Thyroid gland (tissue), 4 donors: ENCODE measurements around the gene CENPN.

ENCODE experiments used
- CTCF ChIP-seq, 6 experiments: fragments of 200-600 bp in 3 of 6; fragments of 450-650 bp in 3 of 6; sonication (generic) in 3 of 6; IDR thresholded peaks; one replicate each; pipeline ENCODE4 v1.5.1; 2016 to 2019; ENCODE audit warnings: antibody characterized with exemption in 6 of 6, mild to moderate bottlenecking in 2 of 6, inconsistent platforms in 1 of 6, moderate library complexity in 1 of 6
- POLR2A ChIP-seq, 2 donors: fragments of 450-650 bp; IDR thresholded peaks; one replicate each; pipeline ENCODE4 v1.6.1; 2017; ENCODE audit warnings: antibody characterized with exemption in 2 of 2, mild to moderate bottlenecking in 2 of 2, moderate library complexity in 1 of 2

GRCh38 chr16:80972611-80973010 lies 34.4 kb upstream of the CENPN start:
- no peak for TF ChIP-seq CTCF (IDR thresholded peaks at IDR 0.05)
- TF ChIP-seq POLR2A (IDR thresholded peaks at IDR 0.05) = no peak
